DMS79 treated with DMSO at 0.1 percent for 48 hours (cell line): ENCODE results near the gene STARD4.

Experiments used
- DNase-seq: peaks from one replicate; lab custom pipeline; 2025; lab: John Stamatoyannopoulos, UW

Gene STARD4, protein sequence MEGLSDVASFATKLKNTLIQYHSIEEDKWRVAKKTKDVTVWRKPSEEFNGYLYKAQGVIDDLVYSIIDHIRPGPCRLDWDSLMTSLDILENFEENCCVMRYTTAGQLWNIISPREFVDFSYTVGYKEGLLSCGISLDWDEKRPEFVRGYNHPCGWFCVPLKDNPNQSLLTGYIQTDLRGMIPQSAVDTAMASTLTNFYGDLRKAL

DNA sequence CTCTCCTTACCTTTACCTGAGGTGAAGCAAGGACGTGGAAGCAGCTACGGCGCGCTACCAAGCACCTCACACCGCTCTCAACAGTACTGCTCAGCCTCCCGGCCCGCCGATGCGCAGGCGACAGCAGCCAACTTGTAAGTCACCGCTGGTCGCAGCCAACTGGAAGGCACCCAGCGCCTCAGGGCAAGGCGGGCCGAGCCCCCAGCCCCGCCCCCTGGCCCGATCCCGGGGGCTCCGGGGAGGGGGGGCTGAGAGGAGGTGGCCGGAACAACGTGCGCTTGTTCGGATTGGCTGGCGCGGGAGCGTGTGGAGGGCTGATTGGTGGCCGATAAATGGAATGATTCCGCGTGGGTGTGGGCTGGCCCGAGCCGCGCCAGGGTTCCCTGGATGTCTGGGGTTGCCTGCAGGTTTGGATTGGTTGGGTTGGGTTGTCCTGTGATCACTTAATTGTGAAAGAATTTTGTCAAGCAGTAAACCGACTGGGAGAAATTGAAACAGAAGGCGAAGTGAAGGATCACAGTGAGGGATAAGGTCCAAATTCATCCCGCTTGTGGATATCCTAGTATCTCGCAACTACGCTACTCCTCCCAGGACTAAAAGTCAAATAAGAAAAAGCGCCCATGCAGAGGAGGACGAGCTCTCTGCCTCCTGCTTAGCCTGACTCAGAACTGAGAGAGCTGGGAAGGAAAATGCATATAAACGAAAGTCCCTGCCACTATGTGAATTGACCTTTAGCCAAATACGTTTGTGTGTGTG, at the start of gene STARD4:
TSS of gene STARD4 (minus strand) at position 161 of the 756 bp plus-strand sequence. CDS start 5,102 bp downstream, outside the sequence.
- DNase-seq, result peak; percentile 89

DNA sequence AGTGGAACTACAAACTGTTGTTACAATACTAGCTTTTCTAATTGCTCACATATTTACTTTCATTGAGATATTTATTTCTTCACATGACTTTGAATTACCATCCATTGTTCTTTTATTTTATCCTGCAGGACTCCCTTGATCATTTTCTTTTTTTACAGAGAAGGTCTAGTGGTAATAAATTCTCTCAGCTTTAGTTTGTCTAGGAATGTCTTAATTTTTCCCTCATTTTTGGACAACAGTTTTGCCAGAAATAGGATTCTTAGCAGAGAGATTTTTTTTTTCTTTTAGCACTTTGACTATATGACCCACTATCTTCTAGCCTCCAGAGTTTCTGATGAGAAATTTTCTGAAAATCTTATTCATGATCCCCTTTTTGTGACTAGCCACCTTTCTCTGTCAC, 47.3 kb upstream of the STARD4 start:
- no peak for DNase-seq

GRCh38 chr5:111557686-111558085, 45.4 kb upstream of the STARD4 start:
- no peak for DNase-seq

GRCh38 chr5:111557111-111557510, 44.8 kb upstream of the STARD4 start:
- no peak for DNase-seq

GRCh38 chr5:111556501-111556900, 44.2 kb upstream of the STARD4 start:
- no peak for DNase-seq

- no peak for DNase-seq
Observed at GRCh38 chr5:111555760-111556159, 43.4 kb upstream of the STARD4 start.

GRCh38 chr5:111553868-111554267, 41.5 kb upstream of the STARD4 start:
- DNase-seq, result no peak

- DNase-seq, result no peak
Observed at GRCh38 chr5:111552896-111553295, 40.6 kb upstream of the STARD4 start.

DNA sequence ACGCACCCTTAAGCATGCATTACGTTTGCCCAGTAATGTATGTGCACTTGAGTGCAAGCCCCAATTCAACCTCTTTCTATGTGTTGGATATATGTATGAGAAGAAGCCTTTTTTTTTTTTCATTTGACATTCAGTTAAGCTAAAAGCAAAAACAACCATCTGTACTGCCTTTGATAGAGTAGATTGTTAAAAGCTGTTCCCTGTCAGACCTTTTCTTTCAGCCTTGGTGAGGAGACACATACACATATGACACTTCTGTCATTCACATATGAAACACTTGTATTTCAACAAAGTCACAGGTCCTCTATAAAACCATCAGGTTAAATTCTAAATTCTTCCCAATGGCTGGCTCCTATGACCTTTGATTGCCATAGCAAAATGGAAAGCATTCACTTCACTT, 40.2 kb upstream of the STARD4 start:
- DNase-seq, result no peak

DNA sequence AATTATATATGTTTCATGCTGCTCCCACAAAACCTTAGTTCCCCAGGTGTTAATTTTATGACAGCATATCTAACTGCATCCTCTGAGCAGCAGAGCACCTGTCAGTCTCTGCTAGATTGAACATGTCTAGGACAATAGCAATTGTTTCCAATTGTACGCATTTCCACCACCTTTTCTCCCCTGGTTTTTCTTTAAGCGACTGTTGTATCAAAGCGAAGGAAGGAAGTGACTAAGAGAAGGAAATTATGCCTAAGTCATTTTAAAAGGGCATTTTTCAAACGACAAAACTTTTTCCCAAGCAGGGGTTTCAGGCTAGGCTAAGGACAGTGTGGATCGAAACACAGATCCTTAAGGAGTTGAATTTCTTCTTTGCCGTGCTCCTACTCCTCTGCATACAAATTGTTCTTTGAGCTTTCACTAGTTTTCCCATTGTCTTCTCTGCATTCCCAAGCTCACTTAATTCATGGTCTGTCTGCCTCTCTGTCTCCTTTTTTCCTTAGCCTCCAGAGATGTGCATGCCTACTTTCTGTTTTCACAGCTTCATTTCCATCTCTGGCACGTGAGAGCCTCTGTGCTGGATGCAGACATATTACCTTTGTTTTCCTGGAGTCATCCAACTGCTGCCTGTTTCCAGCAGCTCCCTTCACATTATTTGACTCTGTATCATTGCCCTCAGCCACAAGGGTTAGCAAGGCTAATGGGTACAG, 39.4 kb upstream of the STARD4 start:
- DNase-seq, result no peak

DNA sequence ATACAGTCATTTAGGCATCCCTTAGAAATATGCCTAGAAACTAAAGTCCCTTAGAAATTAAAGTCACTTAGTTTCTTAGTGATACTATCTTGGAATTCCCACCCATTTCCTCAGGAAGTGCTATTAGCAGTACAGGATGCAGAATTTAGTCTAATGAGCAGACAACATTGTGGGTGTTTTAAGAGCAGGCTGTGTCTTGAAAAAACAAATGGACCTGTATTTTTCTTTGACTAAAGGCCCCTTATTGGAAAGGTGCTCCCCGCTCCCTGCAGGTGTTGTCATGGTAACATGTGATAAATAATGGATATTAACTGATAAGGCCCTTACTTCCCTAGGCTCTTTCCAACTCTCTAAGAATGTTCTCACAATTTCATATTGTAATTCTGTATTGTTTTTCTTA, 38.8 kb upstream of the STARD4 start:
- DNase-seq, result no peak

- DNase-seq, result peak; percentile 67
Observed at GRCh38 chr5:111550282-111551020, 38.1 kb upstream of the STARD4 start.

DNA sequence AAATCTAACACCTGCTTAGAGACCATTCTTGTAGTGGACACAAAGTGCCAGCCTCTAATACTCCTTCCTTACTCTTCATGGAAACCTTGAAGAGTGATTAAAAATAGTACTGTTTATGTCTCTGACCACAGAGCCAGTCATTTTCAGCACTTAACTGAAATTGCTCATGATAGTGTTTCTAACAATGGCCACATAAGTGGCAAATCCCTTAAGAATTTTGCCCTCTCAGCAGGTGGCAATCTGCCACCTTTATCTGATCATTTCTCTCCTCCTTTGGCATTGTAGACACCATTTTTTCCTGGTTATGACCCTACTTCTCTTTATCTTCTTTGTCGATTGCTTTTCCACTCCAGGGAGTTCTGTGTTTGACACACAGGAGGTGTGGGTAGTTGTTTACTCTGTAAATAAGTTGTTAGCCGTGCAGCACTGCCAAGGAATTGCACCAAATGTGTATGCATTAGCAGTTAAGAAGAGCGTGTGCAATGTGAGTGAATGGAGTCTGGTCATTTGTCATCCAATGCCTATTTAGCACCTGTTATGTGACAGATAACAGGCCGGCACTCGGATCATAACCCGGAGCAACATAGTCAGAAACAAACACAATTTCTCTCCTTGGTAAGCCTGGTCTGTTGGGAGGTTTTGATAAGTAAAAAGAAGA, 36.8 kb upstream of the STARD4 start:
- DNase-seq, result peak; percentile 89

GRCh38 chr5:111548348-111548950, 36.1 kb upstream of the STARD4 start:
- DNase-seq, result peak; percentile 89

DNA sequence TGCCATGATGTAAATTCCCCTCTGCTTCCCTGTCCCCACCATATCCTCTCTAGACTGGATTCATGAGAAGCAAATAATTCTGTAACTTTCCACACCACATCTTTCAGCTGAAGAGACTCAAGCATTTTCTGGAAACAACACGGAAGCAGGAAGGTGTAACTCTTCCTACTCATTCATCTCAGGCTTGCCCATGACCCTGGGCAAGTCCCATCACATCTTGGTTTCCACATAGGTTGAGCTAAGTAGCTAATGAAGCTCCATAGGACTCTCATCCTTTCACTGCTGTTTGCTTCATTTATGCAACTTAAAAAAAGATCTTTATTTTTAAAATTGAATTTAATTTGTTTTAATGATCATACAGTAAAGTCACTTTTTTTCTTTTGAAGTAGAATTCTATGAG, 32.7 kb upstream of the STARD4 start:
- no peak for DNase-seq

DNA sequence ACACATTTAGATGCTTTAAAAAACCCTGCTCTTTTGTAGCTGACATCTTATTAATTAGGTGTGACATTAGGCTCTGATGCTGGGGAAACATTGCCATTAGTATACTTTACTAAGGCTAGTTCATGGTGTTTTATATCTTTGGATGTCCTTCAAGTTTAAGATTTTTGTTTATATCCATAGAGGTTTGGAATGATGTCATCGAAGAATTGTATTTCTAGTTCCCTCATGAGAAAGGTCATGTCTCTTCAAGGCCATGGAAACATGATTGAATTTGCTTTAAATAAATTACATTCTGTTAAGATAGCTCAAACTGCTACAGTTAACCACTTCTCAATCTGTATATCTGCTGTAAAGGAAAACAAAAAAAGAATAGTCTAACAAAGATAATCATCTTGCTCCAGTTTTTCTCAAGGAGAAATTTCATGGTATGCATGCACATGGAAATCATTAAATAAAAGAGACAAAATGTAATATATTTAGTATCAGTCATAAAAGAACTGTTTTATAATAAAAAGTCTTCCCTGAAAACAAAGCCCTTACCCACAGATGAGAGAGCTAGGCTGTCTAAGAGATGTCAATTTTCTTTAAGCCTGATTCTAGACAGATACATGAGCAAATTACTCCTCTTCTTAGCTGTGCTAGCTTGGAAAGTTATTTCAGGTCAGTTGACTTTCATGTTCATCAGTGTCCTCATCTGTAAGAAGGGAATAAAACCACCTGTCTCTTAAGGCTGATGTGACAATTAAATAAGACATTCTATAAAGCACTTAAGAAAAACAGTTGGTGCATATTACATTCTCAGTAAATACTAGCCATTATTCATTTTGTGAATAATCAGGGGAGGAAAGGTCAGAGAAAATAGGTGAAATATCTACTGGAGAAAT, 25.0 kb upstream of the STARD4 start:
- no peak for DNase-seq

DNA sequence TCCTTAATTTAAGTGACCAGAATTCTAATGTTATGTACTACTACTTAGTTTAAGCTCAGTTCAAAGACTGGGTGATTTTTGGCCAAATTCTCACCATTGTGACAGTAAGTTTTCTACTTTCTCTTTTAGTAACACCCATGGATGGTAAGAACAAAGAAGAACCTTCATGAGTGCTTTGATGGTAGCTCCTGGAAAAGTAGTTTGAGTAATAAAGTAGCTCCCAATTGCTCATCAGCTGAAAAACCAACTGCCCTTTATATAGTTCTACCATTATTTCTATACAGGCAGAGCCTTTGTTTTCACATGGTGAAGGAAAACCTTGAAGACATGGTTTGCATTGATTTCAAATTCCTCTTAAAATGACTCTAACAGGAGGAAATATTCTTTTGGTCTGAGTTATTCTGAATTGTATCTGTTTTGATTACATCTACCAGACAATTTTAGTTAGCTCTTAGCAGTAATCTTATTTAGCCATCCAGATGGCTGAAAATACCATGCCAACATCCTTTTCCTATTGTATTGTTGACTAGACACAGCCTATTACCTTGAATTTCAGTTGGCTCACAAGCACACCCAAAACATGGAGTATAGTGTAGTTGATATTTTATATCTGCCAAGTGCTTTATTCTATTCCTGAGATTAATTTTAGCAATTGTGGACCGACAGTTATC, 23.7 kb upstream of the STARD4 start:
- DNase-seq, result no peak

DNA sequence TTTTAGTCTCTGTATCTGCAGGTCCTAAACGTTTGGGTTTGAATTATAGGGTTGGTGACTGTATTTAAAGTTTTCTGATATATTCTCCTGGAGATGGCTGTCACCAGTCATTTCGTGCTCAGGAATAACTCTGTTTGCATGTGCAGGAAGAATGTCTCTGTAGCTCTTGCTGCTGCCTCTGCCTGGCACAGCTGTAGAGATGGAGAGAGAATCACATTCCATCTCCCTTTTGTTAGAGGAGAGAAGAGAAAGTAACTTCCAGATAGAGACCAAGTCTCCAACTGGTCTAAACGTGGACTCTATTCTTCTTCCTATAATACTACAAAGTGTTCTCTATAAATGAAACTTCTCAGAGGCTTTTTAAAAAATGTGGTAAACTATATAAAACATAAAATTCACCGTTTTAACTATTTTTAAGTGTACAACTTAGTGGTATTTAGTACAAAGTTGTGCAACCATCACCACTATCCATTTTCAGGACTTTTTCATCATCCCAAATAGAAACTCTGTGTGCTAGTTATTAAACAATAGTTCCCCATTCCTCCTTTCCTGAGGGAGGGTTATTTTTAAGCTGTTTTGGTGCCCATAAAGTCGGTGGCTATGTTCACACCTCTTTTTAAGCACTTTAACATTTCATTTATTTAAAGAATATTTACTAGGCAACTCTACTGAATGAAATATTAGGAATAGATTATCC, 20.7 kb upstream of the STARD4 start:
- DNase-seq, result no peak

- DNase-seq, result no peak
Observed at GRCh38 chr5:111530298-111530740, 18.0 kb upstream of the STARD4 start.
